ENCODE data around the gene NCK1.

The NCK1 gene

DNA sequence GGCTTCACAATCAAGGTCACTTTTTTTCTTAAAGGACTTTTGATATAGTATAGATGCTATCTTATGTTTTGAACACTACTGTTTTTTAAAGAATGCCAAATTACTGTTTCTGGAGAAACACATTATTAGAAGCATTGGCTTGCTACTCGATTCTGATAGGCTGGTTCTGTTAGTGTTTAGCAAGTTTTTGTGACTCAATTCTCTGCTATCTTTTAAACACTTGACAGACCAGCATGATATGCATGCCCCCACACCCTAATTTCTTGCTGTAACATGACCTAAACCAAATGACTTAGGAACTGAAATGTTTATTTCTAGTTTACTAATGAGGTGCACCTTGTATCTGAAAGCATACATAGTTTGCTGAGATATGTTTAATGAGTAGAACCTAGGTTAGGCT is 90.3 kb downstream of the NCK1 start:
- in situ Hi-C loops (cut with HindIII; ENCODE audit: low sequenced_read_pairs), result no loop called here
- no peak overlapping the region for H3K4me3 ChIP-seq (ENCODE audit: low read depth, low read length)
- TF ChIP-seq, protein P1, sequence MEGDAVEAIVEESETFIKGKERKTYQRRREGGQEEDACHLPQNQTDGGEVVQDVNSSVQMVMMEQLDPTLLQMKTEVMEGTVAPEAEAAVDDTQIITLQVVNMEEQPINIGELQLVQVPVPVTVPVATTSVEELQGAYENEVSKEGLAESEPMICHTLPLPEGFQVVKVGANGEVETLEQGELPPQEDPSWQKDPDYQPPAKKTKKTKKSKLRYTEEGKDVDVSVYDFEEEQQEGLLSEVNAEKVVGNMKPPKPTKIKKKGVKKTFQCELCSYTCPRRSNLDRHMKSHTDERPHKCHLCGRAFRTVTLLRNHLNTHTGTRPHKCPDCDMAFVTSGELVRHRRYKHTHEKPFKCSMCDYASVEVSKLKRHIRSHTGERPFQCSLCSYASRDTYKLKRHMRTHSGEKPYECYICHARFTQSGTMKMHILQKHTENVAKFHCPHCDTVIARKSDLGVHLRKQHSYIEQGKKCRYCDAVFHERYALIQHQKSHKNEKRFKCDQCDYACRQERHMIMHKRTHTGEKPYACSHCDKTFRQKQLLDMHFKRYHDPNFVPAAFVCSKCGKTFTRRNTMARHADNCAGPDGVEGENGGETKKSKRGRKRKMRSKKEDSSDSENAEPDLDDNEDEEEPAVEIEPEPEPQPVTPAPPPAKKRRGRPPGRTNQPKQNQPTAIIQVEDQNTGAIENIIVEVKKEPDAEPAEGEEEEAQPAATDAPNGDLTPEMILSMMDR (IDR thresholded peaks at IDR 0.05; ENCODE audit: low read depth, low read length, missing control alignments), result no peak
- no peak for DNase-seq (ENCODE audit: low read depth)

DNA sequence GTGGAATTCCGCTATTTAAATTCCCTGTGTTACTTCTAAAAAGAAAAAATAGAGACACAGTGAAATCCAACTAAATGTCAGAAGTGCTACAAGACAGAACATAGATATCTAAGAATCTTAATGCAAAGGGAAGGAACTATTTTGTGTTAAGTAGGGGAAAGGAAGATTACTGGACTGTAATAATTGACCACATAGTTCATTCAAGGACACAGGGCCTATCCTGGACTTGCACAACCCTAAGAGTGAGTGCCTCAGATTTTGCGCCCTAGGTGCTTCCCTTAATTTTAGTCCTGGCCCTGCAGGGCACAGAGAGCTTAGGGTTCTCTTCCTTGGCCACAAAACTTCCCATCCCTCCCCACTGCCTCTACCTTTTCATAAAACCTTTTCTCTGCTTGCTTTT is 92.2 kb downstream of the NCK1 start:
- TF ChIP-seq, protein P1 (IDR thresholded peaks at IDR 0.05; ENCODE audit: low read depth, low read length, missing control alignments), result no peak
- in situ Hi-C loops (cut with HindIII; ENCODE audit: low sequenced_read_pairs), result no loop called here
- no peak overlapping the region for H3K4me3 ChIP-seq (ENCODE audit: low read depth, low read length)
- no peak for DNase-seq (ENCODE audit: low read depth)

DNA sequence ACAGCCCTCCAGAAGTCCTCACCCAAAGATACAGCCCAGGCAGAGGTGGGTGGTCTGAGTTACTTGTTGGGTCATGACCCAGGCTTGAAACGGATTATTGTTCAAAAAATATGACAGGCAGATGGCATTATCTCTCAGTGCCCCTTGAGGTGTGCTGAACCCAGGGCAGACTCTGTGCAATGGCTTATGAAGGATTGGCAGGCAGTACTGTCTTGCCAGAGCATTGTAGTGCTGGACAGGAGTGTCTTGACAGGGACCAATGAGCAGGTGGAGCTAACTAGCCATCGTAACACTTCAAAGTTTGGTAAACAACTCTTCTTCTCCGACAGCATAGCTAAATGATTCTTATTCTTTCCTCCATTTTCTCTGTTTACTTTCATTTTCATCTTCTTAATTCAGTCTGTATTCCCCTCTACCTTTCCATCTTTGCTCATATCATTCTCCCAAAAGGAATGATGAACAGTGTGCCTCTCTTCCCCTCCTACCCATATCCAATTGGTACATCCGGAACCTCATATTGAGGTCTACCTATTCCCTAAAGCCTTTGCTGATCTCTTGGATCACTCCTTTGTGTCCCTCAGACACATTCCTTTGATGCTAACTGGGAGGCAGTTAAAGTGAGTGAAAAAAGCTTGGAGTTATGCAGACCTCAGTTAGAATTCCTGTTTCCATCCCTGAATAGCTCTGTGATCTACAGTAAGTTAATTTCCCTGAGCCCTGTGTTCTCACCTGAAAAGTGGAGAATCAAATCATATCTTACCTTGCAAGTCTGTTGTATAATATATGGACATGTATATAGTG is 93.2 kb downstream of the NCK1 start:
- in situ Hi-C loops (cut with HindIII; ENCODE audit: low sequenced_read_pairs), result no loop called here
- no peak for DNase-seq (ENCODE audit: low read depth)
- TF ChIP-seq, protein P1 (IDR thresholded peaks at IDR 0.05; ENCODE audit: low read depth, low read length, missing control alignments), result no peak

DNA sequence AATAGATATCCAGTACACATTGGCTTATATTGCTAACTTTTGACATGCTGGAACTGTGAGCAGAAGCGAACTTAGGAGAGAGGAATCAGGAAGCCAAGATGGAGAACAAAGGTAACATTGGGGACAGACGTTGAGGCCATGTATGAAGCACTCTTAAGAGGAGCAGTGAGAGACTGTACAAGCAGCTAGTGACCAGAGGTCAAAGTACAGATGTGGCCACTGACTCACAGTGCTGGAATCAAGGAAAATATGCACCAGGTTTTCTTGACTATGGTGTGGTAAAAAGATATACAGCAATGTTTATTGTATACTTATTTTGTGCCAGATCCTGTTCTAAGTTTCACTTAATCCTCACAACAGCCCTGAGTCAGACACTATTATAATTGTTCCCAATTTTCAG is 93.8 kb downstream of the NCK1 start:
- TF ChIP-seq, protein P1 (IDR thresholded peaks at IDR 0.05; ENCODE audit: low read depth, low read length, missing control alignments), result no peak
- no peak overlapping the region for H3K4me3 ChIP-seq (ENCODE audit: low read depth, low read length)
- DNase-seq (ENCODE audit: low read depth), result peak; percentile 70
- in situ Hi-C loops (cut with HindIII; ENCODE audit: low sequenced_read_pairs), result no loop called here

More for the DNA sequence above, 93.2 kb downstream of the NCK1 start:
- no peak overlapping the region for H3K4me3 ChIP-seq (ENCODE audit: low read depth, low read length)

DNA sequence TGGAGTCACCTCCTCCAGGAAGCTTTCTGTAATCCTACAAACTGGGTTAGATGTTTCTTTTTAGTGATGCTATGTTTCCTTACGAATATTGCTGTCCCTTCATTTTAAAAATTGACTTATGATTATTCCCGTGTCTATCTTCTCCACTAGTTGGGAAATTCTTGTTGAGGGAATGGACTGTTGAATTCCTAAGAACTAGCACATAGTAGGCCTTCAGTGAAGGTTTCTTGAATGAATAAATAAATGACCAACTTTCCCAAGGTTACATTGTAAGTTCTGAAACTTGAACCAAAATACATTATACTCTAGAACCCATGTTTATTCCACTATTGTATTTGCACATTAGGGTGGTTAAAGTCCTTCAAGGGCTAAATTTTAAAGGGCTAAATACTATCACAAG is 95.0 kb downstream of the NCK1 start:
- TF ChIP-seq, protein P1 (IDR thresholded peaks at IDR 0.05; ENCODE audit: low read depth, low read length, missing control alignments), result no peak
- no peak overlapping the region for H3K4me3 ChIP-seq (ENCODE audit: low read depth, low read length)
- in situ Hi-C loops (cut with HindIII; ENCODE audit: low sequenced_read_pairs), result no loop called here
- no peak for DNase-seq (ENCODE audit: low read depth)

DNA sequence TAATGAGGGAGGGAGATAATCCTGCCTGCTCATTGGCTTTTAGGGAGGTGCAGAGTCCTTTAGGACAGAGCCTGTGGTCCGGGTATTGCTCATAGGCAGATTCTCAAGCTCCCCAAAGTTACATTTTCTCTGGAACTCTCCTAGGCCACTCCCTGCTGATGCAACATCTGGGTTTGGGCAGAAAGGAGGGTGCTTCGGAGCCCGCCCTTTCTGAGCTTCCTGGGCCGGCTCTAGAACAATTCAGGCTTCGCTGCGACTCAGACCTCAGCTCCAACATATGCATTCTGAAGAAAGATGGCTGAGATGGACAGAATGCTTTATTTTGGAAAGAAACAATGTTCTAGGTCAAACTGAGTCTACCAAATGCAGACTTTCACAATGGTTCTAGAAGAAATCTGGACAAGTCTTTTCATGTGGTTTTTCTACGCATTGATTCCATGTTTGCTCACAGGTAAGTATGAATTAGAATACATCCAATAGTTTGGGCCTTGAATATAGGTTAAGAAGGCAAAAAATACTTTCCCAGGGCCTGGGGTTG is 95.8 kb downstream of the NCK1 start, which contains the start of gene IL20RB:
Gene IL20RB (plus strand): TSS at position 233 of the 538 bp plus-strand sequence. CDS start 131 bp downstream, at position 364.
- no peak within 1 kb of the TSS for H3K4me3 ChIP-seq (ENCODE audit: low read depth, low read length)
- DNase-seq (ENCODE audit: low read depth), result no peak
- TF ChIP-seq, protein P1 (IDR thresholded peaks at IDR 0.05; ENCODE audit: low read depth, low read length, missing control alignments), result no peak
- in situ Hi-C loops (cut with HindIII; ENCODE audit: low sequenced_read_pairs), result no loop called here
